Activated naive CD4-positive, alpha-beta T cell treated with anti-CD3 and anti-CD28 coated beads, Interleukin-2, amount 50 U/mL, for 24 hours (primary cell): ENCODE results near the gene CNTN4.

Experiments
- H3K27ac Mint-ChIP-seq: one replicate; pipeline ENCODE4 v1.8.0; 2021; ENCODE audit warnings: mild to moderate bottlenecking, mixed read lengths
- H3K27me3 Mint-ChIP-seq: one replicate; pipeline ENCODE4 v1.8.0; 2021; ENCODE audit warnings: mixed read lengths
- H3K36me3 Mint-ChIP-seq: one replicate; pipeline ENCODE4 v1.8.0; 2021; ENCODE audit warnings: mixed read lengths
- H3K4me1 Mint-ChIP-seq: one replicate; pipeline ENCODE4 v1.8.0; 2021; ENCODE audit warnings: mixed read lengths
- H3K4me3 Mint-ChIP-seq: one replicate; pipeline ENCODE4 v1.8.0; 2021; ENCODE audit warnings: mild to moderate bottlenecking, mixed read lengths
- H3K9me3 Mint-ChIP-seq: one replicate; pipeline ENCODE4 v1.8.0; 2021; ENCODE audit warnings: mixed read lengths

CNTN4 gene

DNA sequence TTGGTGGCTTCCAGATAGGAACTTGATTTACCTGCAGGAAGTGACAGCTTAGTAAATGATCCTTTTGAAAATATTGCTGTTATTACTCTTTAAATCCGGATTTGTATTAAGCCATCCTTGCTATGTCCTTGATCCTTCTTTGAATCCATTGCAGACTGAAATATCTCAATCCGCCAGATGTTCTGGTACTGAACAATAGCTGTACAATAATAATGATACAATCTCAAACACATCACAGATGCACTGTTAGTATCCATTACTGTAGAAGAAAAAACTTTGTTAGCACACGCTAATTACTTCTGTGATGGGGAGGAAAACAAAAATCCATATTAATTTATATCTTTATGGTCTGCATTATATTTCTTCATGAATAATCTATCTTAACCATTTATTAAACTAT is 202.3 kb downstream of the CNTN4 start:
- Mint-ChIP-seq H3K27me3 (peaks cover 2% of the 10 kb centered on the region), H3K27ac (no peak overlapping the region), H3K4me3 (no peak overlapping the region), H3K9me3 (no peaks in the 10 kb centered on the region), H3K36me3 (no peaks in the 10 kb centered on the region), H3K4me1 (no peaks in the 10 kb centered on the region)

DNA sequence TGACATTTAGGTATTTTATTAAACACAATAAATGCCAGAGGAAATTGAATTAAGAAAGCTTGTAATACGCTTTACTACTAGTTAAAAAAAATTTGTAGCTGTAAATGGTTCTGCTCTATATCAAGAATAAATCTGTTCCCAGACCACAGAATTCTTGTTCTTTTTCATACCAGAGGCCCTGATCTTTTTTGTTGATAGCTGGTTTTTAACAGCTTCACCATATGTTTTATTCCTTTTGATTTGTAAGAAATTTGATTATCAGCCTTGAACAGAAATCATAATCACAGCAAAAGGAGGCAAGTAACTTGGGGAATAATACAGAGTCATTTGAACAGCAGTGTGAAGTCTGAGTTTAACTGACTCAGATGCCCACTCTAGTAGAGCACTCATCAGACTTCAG is 202.7 kb downstream of the CNTN4 start:
- Mint-ChIP-seq H3K9me3 (no peaks in the 10 kb centered on the region), H3K27me3 (peaks cover 2% of the 10 kb centered on the region), H3K27ac (no peak overlapping the region)

DNA sequence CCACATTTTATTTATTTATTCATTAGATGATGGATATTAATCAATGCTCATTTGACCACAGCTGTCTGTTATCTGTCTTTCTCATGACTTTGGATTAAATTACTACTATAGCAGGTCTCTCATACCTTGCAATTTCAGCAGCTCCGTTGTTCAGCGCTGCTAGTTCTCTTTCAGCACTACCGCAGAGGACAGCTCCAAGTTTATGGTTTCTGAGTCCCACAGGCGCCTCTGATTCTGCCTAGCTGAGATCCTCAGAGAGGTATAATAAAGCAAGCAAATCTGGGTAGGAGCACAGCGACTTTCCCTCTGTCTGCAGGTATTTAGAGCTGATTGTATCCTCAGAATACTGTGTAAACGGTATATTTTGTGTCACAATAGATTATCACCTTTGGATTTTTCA is 204.9 kb downstream of the CNTN4 start:
- Mint-ChIP-seq H3K36me3 (no peaks in the 10 kb centered on the region), H3K9me3 (no peaks in the 10 kb centered on the region), H3K27me3 (peaks cover 2% of the 10 kb centered on the region), H3K4me3 (no peak overlapping the region), H3K4me1 (no peaks in the 10 kb centered on the region), H3K27ac (no peak overlapping the region)

More for the DNA sequence above, 202.7 kb downstream of the CNTN4 start:
- no peak overlapping the region for H3K4me3 Mint-ChIP-seq
- no peaks in the 10 kb centered on the region for H3K4me1 Mint-ChIP-seq
- no peaks in the 10 kb centered on the region for H3K36me3 Mint-ChIP-seq

DNA sequence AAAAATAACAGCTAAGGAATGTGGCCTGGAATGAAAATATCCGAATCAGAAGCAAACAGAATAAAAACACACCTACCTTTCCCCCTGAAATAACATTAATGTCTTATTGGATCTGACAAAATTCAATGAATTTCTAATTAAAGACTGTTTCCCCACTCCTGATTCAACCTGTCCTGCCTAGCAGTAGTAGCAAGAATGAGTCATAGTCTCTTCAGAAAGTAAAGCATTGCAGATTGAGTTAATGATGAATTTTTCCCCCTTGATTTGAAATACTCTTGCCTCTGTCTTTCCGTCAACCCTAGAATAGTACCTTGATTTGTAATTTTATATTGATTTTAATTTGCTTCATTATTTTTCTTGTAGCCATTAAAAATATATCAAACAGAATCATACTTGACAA is 212.4 kb downstream of the CNTN4 start:
- no peak overlapping the region for H3K4me3 Mint-ChIP-seq
- no peak overlapping the region for H3K27ac Mint-ChIP-seq
- no peaks in the 10 kb centered on the region for H3K4me1 Mint-ChIP-seq
- H3K36me3 Mint-ChIP-seq, result no peaks in the 10 kb centered on the region
- no peaks in the 10 kb centered on the region for H3K9me3 Mint-ChIP-seq
- peaks cover 1% of the 10 kb centered on the region for H3K27me3 Mint-ChIP-seq

DNA sequence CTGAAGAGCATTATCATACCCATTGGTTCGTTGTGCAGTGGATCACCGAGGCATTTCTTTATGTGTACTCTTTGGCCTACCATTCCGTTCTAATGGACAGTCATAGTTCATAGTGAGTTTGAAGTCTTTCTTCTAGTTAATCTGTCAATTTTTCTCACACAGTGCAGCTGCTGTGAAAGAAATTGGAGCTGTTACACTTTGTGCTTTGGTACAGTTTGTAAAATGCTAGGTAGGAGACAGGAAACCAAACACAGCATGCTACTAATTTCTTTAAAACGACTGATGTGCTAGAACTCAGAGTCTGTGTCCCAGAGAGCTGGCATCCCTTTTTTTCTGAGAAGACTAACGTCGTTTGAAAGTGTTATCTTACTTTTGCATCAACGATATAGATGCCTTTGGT is 218.9 kb downstream of the CNTN4 start:
- Mint-ChIP-seq H3K27ac (no peak overlapping the region), H3K9me3 (no peaks in the 10 kb centered on the region), H3K27me3 (no peaks in the 10 kb centered on the region), H3K36me3 (no peaks in the 10 kb centered on the region), H3K4me1 (no peaks in the 10 kb centered on the region), H3K4me3 (no peak overlapping the region)

DNA sequence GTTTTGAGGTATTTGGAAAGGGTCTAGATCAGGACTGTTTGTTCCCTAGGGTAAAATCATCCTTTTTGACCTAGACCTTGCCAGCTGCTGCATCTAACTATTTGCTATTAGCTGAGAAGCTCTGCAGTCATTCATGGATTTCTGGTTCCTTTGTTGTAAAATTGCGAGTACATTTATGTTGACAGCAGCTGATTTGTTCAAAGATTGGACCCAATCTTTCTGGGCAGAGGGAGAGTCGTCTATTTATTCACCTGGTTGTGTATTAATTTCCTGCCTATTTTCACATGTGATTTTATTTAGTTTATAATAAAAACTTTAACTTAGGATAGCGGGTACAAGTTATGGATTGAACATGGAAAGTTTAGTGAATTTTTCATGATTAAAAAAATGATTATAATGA is 236.3 kb downstream of the CNTN4 start:
- no peaks in the 10 kb centered on the region for H3K4me1 Mint-ChIP-seq
- H3K9me3 Mint-ChIP-seq, result no peaks in the 10 kb centered on the region
- no peak overlapping the region for H3K4me3 Mint-ChIP-seq
- H3K27me3 Mint-ChIP-seq, result no peaks in the 10 kb centered on the region
- H3K27ac Mint-ChIP-seq, result no peak overlapping the region
- no peaks in the 10 kb centered on the region for H3K36me3 Mint-ChIP-seq

DNA sequence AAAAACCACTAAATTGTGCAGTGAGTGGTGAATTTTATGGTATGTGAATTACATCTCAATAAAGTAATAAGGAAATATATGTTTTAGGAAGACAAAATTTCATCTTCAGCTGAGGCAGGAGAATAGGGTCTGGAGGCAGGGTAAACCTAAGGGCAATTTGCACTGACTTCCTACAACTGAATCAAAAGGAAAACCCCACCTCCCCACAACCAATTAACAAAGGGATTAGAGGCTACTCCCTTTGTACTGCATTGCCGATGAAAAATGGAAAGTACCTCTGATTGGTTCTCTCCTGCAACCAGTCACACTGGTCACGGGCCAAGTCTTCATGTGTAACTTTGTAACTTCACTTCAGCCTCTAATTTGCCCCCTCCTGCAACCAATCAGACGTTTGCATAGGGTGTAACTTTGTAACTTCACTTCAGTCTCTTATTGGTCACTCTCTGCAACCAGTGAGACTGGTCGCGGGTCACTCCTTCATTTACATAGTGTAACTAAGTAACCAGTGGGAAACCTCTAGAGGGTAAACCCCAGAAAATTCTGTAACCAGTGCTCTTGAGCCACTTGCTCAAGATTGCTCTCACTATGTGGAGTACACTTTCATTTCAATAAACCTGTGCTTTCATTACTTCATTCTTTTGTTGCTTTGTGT is 244.5 kb downstream of the CNTN4 start:
- no peaks in the 10 kb centered on the region for H3K27me3 Mint-ChIP-seq
- H3K9me3 Mint-ChIP-seq, result no peaks in the 10 kb centered on the region
- no peaks in the 10 kb centered on the region for H3K36me3 Mint-ChIP-seq
- no peaks in the 10 kb centered on the region for H3K4me1 Mint-ChIP-seq
- H3K4me3 Mint-ChIP-seq, result no peak overlapping the region
- no peak overlapping the region for H3K27ac Mint-ChIP-seq

DNA sequence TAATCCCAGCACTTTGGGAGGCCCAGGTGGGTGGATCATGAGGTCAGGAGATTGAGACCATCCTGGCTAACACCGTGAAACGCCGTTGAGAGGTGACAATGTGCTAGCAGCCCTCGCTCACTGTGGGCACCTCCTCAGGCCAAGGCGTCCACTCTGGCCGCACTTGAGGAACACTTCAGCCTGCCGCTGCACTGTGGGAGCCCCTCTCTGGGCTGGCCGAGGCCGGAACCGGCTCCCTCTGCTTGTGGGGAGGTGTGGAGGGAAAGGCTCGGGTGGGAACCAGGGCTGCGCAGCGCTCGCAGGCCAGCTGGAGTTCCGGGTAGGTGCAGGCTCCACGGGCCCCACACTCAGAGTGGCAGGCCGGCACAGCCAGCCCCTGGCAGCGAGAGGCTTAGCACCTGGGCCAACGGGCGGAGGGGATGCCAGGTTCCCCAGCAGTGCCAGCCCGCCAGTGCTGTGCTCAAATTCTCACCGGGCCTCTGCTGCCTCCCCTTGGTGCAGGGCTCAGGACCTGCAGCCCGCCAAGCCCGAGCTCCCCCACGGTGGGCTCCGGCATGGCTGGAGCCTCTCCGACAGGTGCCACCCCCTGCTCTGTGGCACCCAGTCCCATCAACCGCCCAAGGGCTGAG is 253.6 kb downstream of the CNTN4 start:
- H3K4me3 Mint-ChIP-seq, result no peak overlapping the region
- no peaks in the 10 kb centered on the region for H3K27me3 Mint-ChIP-seq
- no peaks in the 10 kb centered on the region for H3K9me3 Mint-ChIP-seq
- no peaks in the 10 kb centered on the region for H3K4me1 Mint-ChIP-seq
- no peak overlapping the region for H3K27ac Mint-ChIP-seq
- no peaks in the 10 kb centered on the region for H3K36me3 Mint-ChIP-seq

DNA sequence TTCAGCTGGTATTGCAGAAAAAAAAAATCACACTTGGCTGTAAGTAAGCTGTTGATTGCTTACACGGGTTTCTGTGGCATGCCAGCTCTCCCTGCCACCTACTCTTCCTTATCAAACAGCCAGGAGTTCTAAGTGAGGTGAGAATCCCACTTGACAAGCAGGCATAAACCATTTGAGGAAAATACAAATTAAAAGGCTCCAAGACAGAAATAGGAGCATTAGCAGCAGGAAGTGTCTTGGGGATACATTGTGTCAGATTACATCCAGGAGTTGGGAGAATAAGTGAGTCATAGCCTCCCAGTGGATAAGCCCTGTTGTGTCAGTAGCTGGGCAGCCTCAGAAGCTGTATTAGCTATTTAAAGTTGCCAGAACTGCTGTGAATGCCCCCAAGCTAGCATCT is 256.0 kb downstream of the CNTN4 start:
- H3K4me3 Mint-ChIP-seq, result no peak overlapping the region
- no peaks in the 10 kb centered on the region for H3K9me3 Mint-ChIP-seq
- H3K36me3 Mint-ChIP-seq, result no peaks in the 10 kb centered on the region
- no peak overlapping the region for H3K27ac Mint-ChIP-seq
- H3K4me1 Mint-ChIP-seq, result no peaks in the 10 kb centered on the region
- H3K27me3 Mint-ChIP-seq, result no peaks in the 10 kb centered on the region

DNA sequence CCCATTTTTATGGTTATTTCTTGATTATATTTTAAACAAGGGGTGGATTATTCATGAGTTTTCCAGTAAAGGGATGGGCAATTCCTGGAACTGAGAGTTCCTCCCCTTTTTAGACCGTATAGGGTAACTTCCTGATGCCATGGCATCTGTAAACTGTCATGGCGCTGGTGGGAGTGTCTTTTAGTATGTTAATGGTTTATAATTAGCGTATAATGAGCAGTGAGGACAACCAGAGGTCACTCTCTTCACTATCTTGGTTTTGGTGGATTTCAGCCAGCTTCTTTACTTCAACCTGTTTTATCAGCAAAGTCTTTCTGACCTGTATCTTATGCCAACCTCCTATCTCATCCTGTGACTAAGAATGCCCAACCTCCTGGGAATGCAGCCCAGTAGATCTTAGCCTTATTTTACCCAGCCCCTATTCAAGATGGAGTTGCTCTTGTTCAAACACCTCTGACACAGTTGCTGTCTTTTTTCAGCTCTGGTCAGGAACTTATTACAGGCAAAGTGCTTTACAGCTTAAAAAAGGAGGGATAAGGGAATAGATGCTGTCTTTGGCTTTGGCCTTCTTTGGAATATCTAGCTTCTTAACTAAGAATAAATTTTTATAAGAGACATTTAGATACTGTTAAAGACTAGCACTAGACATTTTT is 257.8 kb downstream of the CNTN4 start:
- Mint-ChIP-seq H3K4me1 (no peaks in the 10 kb centered on the region), H3K9me3 (no peaks in the 10 kb centered on the region), H3K36me3 (no peaks in the 10 kb centered on the region), H3K27ac (no peak overlapping the region), H3K27me3 (peaks cover 1% of the 10 kb centered on the region), H3K4me3 (no peak overlapping the region)

DNA sequence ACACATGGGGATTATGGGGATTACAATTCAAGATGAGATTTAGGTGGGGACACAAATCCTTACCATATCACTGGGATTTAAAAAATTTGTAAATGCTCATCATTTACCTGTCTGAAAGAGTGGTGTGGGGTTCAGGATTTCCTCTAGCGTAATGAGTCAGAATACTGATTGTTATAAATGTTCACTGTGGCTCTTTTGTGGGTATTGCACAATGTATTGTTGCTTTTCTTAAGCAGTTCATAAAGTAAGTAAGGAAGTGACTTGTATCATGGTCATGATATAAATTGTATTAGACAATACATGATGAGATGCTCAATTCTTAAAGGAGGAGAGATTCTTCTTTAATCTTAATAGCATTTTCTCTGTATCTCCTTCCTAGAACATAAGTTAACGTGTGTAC is 262.1 kb downstream of the CNTN4 start:
- H3K27ac Mint-ChIP-seq, result no peak overlapping the region
- peaks cover 1% of the 10 kb centered on the region for H3K27me3 Mint-ChIP-seq
- H3K36me3 Mint-ChIP-seq, result no peaks in the 10 kb centered on the region
- no peaks in the 10 kb centered on the region for H3K4me1 Mint-ChIP-seq
- no peaks in the 10 kb centered on the region for H3K9me3 Mint-ChIP-seq
- no peak overlapping the region for H3K4me3 Mint-ChIP-seq

DNA sequence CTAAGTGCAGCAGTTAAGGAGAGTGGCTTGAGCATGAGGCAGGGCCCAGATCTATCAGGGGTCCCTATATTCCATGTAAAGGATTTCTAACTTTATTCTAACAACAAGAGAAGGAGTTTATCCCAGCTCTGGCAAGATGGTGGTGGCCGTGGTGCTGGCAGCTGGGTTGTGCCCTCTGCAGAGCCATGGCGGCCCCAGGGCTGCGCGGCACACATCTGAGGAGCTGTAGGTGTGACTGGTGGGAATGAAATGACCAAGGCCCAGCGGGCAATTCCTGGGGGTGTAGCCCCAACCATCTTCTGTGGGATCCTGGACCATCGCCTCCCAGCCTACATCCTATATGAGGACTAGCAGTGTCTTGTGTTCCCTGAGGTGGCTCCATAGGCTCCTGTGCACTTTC is 263.5 kb downstream of the CNTN4 start:
- Mint-ChIP-seq H3K27ac (no peak overlapping the region), H3K9me3 (no peaks in the 10 kb centered on the region), H3K36me3 (no peaks in the 10 kb centered on the region), H3K4me3 (no peak overlapping the region), H3K4me1 (no peaks in the 10 kb centered on the region), H3K27me3 (peaks cover 1% of the 10 kb centered on the region)

DNA sequence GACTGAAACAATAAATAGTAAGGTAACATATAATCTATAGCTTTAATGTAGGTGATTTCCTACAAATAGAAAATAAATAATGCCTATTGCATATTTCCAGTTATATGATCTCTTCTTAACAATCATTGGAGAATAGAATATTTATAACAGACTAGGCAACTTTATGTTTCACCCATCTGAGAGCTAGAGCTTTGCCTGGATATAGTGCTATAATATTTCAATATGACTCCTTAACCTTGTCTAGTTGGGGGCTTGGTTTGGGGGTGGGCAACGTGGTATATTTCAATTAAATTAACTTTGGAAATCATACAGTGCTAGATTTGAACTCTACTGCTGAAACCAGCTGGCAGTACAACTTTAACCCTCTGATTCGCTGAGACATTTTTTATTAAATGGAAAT is 265.2 kb downstream of the CNTN4 start:
- no peaks in the 10 kb centered on the region for H3K9me3 Mint-ChIP-seq
- H3K36me3 Mint-ChIP-seq, result no peaks in the 10 kb centered on the region
- H3K27ac Mint-ChIP-seq, result no peak overlapping the region
- H3K27me3 Mint-ChIP-seq, result peaks cover 1% of the 10 kb centered on the region
- H3K4me3 Mint-ChIP-seq, result no peak overlapping the region
- H3K4me1 Mint-ChIP-seq, result no peaks in the 10 kb centered on the region

DNA sequence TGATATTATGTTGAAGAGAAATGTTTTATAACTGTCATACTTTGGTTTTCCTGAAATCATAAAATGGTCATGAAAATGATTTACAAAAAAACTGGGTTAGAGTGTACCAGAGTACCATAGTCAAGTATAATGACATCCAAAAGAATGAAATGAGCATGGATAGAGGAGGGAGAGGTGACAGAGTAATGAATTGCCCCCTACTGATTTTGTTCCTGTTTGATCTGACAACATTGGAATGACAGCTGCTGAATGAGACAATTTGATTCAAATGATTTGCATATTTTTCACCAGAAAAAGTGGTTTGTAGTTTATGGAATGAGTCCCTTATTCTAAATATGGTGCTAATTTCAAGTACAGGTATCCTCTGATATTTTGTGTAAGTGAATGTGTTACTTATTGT is 271.7 kb downstream of the CNTN4 start:
- no peaks in the 10 kb centered on the region for H3K4me1 Mint-ChIP-seq
- no peak overlapping the region for H3K4me3 Mint-ChIP-seq
- no peaks in the 10 kb centered on the region for H3K27me3 Mint-ChIP-seq
- H3K9me3 Mint-ChIP-seq, result no peaks in the 10 kb centered on the region
- H3K36me3 Mint-ChIP-seq, result no peaks in the 10 kb centered on the region
- H3K27ac Mint-ChIP-seq, result no peak overlapping the region

DNA sequence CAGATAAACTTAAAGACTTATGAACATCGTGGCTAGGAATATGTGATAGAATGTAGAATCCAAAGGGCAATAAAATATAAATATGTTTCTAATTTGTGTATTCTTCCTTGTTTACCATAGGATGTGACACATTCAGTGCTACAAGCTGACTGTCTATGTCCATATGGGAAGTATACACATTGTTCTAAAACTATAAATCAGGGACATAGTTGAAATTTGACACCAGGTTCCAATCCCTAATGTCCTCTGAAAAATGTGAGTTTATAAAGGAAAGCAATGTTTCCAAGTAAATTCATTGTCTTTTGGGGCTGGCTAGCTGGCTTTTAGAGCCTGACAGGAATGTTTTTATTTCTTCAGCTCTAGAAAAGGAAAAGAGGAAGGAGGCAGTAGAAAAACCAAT is 273.6 kb downstream of the CNTN4 start:
- Mint-ChIP-seq H3K4me3 (no peak overlapping the region), H3K9me3 (no peaks in the 10 kb centered on the region), H3K27ac (no peak overlapping the region), H3K36me3 (no peaks in the 10 kb centered on the region), H3K27me3 (no peaks in the 10 kb centered on the region), H3K4me1 (no peaks in the 10 kb centered on the region)

DNA sequence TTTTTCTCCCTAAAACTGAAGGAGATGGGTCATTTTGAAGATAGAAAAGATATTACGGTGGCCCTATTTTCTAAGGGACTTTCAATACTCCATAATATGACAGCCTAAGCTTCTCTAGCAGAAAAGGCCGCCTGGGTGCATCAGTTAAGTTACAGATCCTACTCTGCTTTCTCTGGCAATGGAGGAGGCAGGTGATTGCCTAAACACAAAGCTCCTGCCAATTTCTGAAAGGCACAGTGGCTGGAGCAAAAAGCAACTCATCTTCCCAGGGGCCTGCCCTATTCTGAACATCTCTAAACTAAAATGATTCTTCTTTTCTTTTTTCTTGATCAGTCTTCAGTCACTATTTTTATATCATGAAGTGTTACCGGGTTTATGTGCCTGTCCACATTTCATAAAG is 276.7 kb downstream of the CNTN4 start:
- Mint-ChIP-seq H3K36me3 (no peaks in the 10 kb centered on the region), H3K4me1 (no peaks in the 10 kb centered on the region), H3K27me3 (no peaks in the 10 kb centered on the region), H3K4me3 (no peak overlapping the region), H3K9me3 (no peaks in the 10 kb centered on the region), H3K27ac (no peak overlapping the region)
